Astrocyte of the cerebellum (primary cell): Measurements from ENCODE around the gene ZNF688.
"Not testable (repeated sequence)": the region's sequence is repeated elsewhere in the genome, so short reads cannot be mapped to it uniquely, and the experiment has no call there.

ENCODE experiments used
- DNase-seq: peaks from one replicate; pipeline ENCODE4 v3.0.0-alpha.2; 2011; ENCODE audit warnings: low read depth
- H3K4me3 ChIP-seq: 2 replicates; pipeline ENCODE4 v1.5.1; 2011; ENCODE audit warnings: mild to moderate bottlenecking, low read depth, low read length, moderate library complexity
- CTCF ChIP-seq: IDR thresholded peaks from 2 replicates; pipeline ENCODE4 v1.5.1; 2012; ENCODE audit warnings: low read length, low read depth, moderate library complexity, mild to moderate bottlenecking; ENCODE audit errors: missing control alignments
- in situ Hi-C: cut with HindIII; loops from 2 replicates; pipeline ENCODE4 v1.10.0; 2017; ENCODE audit warnings: low sequenced_read_pairs

The ZNF688 gene

DNA sequence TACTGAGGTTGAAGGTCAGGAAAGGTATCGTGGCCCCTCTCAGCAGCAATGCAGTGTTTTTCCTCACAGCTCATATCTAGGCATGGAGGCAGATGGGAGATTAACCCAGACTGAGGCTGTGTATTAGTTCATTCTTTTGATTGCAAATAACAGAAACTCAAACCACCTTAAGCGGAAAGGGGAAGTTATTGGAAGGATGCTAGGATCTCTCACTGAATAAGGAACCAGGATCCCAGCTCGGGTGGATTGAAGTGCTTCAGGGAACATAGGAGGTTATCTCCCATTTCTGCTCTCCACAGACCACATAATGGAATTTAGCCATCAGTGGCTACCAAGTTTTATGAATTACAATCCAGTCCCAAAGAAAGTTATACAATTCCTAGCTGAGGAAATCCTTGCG, 30.5 kb upstream of the ZNF688 start:
- no peak for TF ChIP-seq CTCF
- in situ Hi-C loops = no loop called here
- H3K4me3 ChIP-seq = no peak overlapping the region
- DNase-seq = no peak

- no peak overlapping the region for H3K4me3 ChIP-seq
- no peak for TF ChIP-seq CTCF
- in situ Hi-C loops = no loop called here
- no peak for DNase-seq
Observed at GRCh38 chr16:30600929-30601328, 29.4 kb upstream of the ZNF688 start.

DNA sequence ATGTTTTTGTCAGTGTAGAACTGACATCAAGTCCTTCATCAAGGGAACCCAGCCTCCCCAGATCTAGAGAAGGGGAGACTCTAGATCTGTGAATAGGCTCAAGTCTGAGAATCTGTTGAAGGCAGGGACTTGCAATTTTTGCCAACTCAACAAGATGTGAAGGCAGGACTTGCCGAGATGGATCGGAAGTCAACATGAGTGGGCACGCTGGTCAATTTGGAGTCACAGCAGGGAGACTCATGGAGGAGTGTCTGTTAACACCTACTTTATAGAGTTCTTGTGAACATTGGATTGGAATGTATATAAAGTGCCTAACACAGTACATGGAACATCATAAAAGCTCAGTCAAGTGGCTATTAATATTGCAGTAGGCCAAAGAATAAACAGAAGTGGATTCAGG, 28.7 kb upstream of the ZNF688 start:
- TF ChIP-seq CTCF = no peak
- H3K4me3 ChIP-seq = no peak overlapping the region
- DNase-seq = no peak
- in situ Hi-C loops = no loop called here

DNA sequence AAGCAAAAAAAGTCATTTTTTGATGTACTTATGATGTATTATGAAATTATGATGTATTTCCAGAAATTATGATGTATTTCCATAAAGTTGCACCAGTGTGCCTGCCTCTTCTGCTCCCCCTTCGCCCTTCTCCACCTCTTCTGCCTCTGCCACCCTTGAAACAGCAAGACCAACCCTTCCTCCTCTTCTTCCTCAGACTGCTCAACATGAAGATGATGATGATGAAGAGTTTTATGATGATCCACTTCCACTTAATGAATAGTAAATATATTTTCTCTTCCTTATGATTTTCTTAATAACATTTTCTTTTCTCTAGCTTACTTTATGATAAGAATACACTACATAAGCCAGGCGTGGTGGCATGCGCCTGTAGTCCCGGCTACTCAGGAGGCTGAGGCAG, 21.4 kb upstream of the ZNF688 start:
- in situ Hi-C loops = no loop called here
- DNase-seq = no peak
- no peak for TF ChIP-seq CTCF
- H3K4me3 ChIP-seq = no peak overlapping the region

- not testable (repeated sequence) for H3K4me3 ChIP-seq, DNase-seq
Observed at GRCh38 chr16:30590869-30591268, 19.4 kb upstream of the ZNF688 start.

GRCh38 chr16:30589582-30589981, 18.1 kb upstream of the ZNF688 start:
- in situ Hi-C loops, DNase-seq: not testable (repeated sequence)

More at GRCh38 chr16:30590869-30591268, 19.4 kb upstream of the ZNF688 start:
- in situ Hi-C loops = not testable (repeated sequence)

GRCh38 chr16:30588651-30589050, 17.1 kb upstream of the ZNF688 start:
- in situ Hi-C loops = no loop called here
- no peak for DNase-seq
- TF ChIP-seq CTCF = no peak
- no peak overlapping the region for H3K4me3 ChIP-seq

More at GRCh38 chr16:30589582-30589981, 18.1 kb upstream of the ZNF688 start:
- not testable (repeated sequence) for H3K4me3 ChIP-seq
